ENCODE results near the gene C6orf52.
"Not testable (repeated sequence)": the region's sequence is repeated elsewhere in the genome, so short reads cannot be mapped to it uniquely, and the experiment has no call there.

Gene C6orf52

DNA sequence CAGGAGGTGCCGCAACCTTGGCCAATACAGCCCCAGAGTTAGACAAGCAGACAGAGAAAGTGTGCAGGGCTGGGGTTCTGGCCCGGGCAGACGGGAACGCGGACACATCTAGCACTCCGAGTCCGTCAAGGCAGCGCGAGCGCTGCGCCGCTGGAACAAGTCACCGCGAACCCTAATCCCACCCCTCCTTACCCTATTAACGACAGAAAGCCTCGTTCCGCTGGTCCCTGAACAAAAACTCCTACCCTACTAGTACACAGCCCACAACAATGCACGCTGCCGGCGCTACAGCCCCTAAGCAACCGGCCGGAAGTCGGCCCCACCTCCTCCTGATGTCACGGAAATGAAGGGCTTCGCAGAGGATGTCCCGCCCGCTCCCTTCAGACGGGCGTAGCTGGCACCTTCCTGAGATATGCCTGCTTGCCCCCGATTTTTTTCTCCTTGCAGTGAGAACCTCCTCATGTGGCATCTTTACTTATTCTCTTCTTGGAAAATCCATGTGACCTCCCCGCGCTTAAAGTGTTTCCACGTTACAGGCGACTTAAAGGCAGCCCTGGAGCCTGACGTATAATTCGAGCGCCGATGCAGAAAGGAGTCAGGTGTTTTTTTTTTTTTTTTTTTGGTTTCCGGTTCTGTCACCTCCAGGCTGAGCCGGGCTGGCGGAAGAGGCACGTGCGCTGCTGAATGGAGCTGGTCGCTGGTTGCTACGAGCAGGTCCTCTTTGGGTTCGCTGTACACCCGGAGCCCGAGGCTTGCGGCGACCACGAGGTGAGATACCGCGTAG is at the start of gene C6orf52, which contains the start of gene PAK1IP1:
Gene C6orf52 (minus strand): TSS at position 315 of the 784 bp plus-strand sequence. CDS start 7,066 bp downstream, outside the sequence.
Gene PAK1IP1 (plus strand): TSS at position 671 of the 784 bp plus-strand sequence. CDS start 14 bp downstream, at position 685.
- DNase-seq (ENCODE audit: low read depth) = peak; percentile 90

DNA sequence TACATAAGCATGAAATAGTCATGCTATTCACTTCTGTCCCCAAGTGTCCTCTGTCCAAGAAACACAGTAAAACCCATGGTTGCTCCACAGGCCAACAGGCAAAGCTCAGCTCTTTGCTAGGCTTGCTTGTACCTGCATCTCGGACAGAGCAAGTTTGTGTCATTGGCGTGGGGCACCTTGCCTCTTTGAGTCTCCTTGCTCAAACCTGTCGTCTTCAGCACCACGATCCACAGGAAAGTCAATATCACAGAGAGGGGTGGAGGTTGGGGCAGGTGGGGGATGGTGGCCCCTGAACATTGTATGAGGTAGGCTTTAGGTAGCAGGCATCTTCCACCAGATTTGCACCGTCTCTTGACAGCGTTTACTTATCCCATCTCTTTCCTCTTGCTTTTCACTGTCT is 49.1 kb upstream of the C6orf52 start:
- no peak for DNase-seq (ENCODE audit: low read depth)

DNA sequence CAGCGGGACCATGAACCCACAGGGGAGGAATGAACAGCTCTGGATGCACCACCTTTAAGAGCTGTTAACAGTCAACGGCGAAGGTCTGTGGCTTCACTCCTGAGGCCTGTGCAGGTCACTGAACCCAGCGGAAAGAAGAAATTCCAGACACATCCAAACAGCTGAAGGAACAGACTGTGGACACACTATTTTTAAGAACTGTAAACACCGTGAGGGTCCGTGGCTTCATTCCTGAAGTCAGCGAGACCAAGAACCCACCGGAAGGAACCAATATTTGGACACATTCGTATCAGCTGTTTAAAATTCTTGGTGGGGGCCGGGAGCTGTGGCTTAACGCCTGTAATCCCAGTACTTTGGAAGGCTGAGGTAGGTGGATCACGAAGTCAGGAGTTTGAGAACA is 47.8 kb upstream of the C6orf52 start:
- no peak for DNase-seq (ENCODE audit: low read depth)

GRCh38 chr6:10741643-10742042 is 47.2 kb upstream of the C6orf52 start:
- not testable (repeated sequence) for DNase-seq (ENCODE audit: low read depth)

DNA sequence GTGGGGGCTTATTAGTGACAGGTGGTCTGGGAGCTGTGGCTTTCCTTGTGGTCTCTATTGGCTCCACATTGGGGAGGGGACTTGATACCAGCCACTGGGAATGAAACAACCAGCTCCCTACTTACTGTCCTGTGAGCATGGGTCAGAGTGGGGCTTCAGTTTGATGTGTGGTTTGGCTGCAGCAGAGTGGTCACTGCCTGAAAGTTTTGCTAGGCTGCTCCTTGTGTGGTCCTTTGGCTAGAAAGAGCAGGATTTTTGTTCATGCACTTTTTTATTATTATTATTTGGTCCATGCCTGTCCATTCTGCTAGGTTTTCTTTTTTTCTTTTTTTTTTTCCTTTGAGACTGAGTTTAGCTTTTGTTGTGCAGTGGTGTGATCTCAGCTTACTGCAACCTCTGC is 45.6 kb upstream of the C6orf52 start:
- no peak for DNase-seq (ENCODE audit: low read depth)

- no peak for DNase-seq (ENCODE audit: low read depth)
These were observed 42.3 kb upstream of the C6orf52 start for GRCh38 chr6:10736731-10737130.

DNA sequence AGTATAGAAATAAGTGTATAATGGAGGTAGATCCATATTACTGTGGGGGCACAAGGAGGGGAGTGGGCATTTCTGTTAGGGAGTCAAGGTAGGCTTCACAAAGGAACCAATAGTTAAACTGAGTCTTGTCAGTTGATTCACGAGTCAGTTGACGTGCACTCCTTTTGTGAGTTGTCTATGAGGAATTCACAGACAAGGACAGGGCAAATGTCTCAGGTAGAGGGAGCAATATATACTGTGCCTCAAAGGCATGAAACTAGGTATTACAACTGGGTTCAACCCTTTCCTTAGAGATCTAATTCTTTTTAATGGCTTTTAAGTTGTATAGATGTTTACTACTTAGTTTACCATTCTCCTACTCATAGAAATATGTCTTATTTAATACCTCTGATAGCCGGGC is 39.4 kb upstream of the C6orf52 start:
- no peak for DNase-seq (ENCODE audit: low read depth)

GRCh38 chr6:10733151-10733715 is 38.8 kb upstream of the C6orf52 start:
- no peak for DNase-seq (ENCODE audit: low read depth)

GRCh38 chr6:10730254-10730653 is 35.8 kb upstream of the C6orf52 start:
- DNase-seq (ENCODE audit: low read depth) = no peak

DNA sequence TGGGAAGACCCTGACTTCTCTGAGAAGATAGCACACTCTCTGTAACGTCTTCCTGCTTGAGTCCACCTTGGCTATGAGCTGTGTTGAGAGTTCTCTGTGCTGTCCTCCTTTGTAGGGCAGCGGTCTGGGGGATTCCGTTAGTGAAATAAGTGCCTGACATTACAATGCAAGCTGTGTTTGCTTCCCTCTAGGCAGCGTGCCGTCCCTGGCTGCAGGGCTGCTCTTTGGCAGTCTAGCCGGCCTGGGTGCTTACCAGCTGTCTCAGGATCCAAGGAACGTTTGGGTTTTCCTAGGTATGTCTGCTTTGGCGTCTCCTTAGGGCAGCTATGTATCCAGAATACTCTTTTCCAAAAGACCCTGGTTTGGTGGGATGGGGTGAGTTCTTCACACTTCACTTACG is 31.3 kb upstream of the C6orf52 start:
- DNase-seq (ENCODE audit: low read depth) = no peak

DNA sequence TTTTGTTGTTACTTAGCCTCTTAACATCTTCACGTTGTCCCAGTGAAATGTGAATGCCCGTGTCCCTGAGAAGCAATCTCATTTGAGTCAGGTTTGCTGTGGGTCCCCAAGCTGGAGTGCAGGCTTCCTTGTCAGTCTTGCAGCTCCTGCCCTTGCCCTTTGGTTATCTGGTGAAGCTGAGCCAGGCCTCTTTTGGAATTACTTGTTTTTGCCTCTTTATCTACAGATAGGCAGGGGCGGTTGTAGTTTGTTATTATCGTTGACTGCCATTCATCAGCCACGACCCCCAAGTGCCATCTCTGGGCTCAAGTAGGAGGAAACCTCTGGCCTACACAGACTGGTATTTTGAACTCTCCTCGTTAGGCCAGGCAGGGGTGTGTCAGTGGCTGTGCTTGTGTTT is 30.6 kb upstream of the C6orf52 start:
- DNase-seq (ENCODE audit: low read depth) = no peak

DNA sequence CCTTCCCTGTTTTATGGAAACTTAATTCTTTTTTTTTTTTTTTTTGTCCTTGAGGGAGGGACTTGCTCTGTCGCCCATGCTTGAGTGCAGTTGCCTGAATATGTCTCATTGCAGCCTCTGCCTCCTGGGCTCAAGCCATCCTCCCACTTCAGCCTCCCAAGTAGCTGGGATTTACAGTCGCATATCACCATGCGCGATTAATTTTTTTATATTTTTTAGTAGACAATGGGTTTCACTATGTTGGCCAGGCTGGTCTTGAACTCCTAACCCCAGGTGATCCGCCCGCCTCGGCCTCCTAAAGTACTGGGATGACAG is 29.1 kb upstream of the C6orf52 start:
- no peak for DNase-seq (ENCODE audit: low read depth)

GRCh38 chr6:10722820-10723566 is 28.6 kb upstream of the C6orf52 start, which contains the start of gene TMEM14C:
TSS of gene TMEM14C (plus strand) at chr6:10723070. CDS start at chr6:10724614, 1,544 bp downstream.
- DNase-seq (ENCODE audit: low read depth) = peak; percentile 79

DNA sequence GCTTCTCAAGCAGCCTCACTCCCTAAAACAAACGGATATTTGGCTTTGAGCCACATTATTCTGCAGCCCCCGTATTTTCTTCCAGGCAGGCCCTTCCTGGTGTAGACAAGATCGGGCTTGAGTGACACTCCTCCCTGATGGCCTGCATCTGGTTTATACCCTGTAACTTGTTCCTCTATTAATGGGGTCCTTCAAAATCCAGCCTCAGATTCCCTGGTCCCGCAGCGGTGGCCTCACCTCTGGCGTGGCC is 28.1 kb upstream of the C6orf52 start:
- DNase-seq (ENCODE audit: low read depth) = no peak

DNA sequence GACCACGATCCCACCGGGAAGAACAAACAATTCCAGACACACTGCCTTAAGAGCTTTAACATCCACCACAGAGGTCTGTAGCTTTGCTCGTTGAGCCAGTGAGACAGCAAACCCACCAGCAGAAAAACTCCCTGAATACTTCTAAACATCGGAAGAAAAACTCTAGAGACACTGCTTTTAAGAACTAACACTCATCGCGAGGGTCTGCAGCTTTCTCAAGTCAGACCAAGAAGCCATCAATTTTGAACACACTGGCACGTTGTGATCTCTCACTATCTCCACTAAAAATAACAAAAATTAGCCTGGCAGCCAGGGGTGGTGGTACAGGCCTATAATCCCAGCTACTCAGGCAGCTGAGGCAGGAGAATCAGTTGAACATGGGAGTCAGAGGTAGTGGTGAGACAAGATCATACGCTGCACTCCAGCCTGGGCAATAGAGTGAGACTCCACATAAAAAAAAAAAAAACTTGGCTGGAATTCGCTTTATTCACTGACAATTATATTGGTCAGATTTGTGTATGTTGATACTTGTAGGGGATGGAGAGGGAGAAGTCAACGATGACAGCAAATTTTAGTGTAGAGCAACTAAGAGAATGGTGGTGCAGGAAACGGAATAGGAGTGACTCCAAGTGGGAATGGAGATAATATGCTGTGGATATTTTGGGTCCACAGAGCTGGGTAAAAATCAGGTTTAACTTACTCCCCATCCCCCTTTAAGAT is 27.6 kb upstream of the C6orf52 start:
- no peak for DNase-seq (ENCODE audit: low read depth)

DNA sequence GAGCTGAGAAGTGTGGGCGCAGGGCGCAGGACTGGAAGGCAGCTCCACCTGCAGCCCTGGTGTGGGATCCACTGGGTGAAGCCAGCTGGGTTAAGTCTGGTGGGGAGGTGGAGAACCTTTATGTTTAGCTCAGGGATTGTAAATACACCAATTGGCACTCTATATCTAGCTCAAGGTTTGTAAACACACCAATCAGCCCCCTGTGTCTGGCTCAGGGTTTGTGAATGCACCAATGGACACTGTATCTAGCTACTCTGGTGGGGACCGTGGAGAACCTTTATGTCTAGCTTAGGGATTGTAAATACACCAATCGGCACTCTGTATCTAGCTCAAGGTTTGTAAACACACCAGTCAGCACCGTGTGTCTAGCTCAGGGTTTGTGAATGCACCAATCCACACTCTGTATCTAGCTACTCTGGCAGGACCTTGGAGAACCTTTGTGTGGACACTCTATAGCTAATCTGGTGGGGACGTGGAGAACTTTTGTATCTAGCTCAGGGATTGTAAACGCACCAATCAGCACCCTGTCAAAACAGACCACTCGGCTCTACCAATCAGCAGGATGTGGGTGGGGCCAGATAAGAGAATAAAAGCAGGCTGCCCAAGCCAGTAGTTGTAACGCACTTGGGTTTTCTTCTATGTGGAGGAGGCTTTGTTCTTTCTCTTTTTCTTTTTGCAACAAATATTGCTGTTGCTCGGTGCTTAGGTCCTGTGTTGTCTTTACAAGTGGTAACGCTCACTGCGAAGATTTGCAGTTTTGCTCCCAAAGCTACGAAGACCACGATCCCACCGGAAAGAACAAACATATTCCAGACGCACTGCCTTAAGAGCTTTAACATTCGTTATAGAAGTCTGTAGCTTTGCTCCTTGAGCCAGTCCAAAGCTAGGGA is 26.8 kb upstream of the C6orf52 start:
- not testable (repeated sequence) for DNase-seq (ENCODE audit: low read depth)

DNA sequence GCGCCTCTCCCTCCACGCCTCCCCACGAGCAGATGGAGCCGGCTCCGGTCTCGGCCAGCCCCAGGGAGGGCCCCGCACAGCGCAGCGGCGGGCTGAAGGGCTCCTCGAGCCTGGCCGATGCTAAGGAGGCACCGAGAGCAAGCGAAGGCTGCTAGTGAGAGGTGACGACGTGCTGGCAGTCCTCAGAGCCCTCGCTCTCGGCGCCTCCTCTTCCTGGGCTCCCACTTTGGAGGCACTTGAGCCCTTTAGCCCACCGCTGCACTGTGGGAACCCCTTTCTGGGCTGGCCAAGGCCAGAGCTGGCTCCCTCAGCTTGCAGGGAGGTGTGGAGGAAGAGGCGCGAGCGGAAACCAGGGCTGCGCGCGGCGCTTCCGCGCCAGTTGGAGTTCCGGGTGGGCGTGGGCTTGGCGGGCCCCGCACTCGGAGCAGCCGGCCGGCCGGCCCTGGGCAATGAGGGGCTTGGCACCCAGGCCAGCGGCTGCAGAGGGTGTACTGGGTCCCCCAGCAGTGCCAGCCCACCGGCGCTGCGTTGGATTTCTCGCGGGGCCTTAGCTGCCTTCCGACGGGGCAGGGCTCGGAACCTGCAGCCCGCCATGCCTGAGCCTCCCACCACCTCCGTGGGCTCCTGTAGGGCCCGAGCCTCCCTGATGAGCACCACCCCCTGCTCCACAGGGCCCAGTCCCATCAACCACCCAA is 26.0 kb upstream of the C6orf52 start:
- DNase-seq (ENCODE audit: low read depth) = peak; percentile 48

- no peak for DNase-seq (ENCODE audit: low read depth)
These were observed 25.5 kb upstream of the C6orf52 start for GRCh38 chr6:10719964-10720264.

GRCh38 chr6:10719296-10719963 is 25.0 kb upstream of the C6orf52 start:
- peak; percentile 10 for DNase-seq (ENCODE audit: low read depth)

DNA sequence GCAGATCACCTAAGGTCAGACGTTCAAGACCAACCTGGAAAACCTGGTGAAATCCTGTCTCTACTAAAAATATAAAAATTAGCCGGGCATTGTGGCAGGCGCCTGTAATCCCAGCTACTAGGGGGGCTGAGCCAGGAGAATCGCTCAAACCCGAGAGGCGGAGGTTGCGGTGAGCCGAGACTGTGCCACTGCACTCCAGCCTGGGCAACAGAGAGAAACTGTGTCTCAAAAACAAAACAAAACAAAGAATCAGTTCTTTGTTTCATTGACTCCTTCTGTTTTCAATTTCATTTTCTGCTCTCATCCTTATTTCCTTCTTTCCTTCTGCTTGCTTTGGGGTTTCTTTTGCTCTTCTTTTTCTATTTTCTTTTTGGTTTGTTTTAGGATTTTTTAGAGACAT is 19.5 kb upstream of the C6orf52 start:
- DNase-seq (ENCODE audit: low read depth) = no peak

DNA sequence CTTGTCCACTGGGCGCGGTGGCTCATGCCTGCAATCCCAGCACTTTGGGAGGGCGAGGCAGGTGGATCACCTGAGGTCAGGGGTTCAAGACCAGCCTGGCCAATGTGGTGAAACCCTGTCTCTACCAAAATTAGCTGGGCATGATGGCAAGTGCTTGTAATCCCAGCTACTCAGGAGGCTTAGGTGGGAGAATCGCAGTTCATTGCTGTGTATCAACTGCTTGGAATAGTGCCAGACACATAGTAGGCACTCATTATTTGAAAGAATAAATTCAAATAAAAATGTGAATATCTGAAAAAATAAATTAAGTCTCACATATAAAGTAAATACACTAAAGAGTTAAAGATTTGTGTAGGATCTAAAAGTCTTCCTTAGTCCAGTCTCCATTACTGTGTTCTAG is 2.2 kb upstream of the C6orf52 start:
- no peak for DNase-seq (ENCODE audit: low read depth)

Measured in activated T-helper 9 cell treated with anti-CD3 and anti-CD28 coated beads, Interleukin-2, amount 50 U/mL, for 16 hours (primary cell).